Measurements from ENCODE around the gene ADAM30. TPM values are rescaled to one million over a fixed set of nuclear protein-coding genes. Genes with fewer than 3 reads are reported as not detected.

ADAM30 gene
- polyA plus RNA-seq, result not detected

GRCh38 chr1:119896303-119896702 is at the start of gene ADAM30:
ADAM30 (minus strand) TSS chr1:119896515; CDS start chr1:119896336, 179 bp downstream.
- peaks cover 2% of the 10 kb centered on the region for H3K36me3 Mint-ChIP-seq
- H3K27ac Mint-ChIP-seq, result no peak within 1 kb of the TSS
- H3K9me3 Mint-ChIP-seq, result no peaks in the 10 kb centered on the region
- H3K27me3 Mint-ChIP-seq, result peaks cover 3% of the 10 kb centered on the region
- no peaks in the 10 kb centered on the region for H3K4me1 Mint-ChIP-seq
- no peak within 1 kb of the TSS for H3K4me3 Mint-ChIP-seq

- Mint-ChIP-seq H3K27ac (no peak overlapping the region), H3K27me3 (no peaks in the 10 kb centered on the region), H3K4me3 (peak overlapping the region in 1 of 4 donors; percentile 41), H3K9me3 (no peaks in the 10 kb centered on the region), H3K4me1 (peaks cover 1 to 12% (median 3%) of the 10 kb centered on the region in 3 donors), H3K36me3 (peaks cover 7% of the 10 kb centered on the region)
Observed at GRCh38 chr1:119943216-119943615, 46.9 kb upstream of the ADAM30 start.

DNA sequence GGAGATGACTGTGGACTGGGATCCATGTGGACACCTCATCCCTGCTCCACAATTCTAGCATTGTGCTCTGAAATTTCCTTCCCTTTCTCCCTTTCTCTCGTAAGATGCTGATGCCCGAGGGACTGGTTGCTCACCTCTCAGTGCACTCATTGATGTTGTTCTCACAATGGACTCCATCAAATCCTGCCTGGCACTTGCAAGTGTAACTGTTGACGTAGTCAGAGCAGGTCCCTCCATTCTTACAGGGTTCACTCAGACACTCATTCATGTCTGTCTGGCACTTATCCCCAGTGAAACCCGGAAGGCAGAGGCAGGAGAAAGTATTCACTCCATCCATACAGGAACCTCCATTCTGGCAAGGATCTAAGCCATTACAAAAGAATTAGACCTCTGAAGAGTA is 45.1 kb upstream of the ADAM30 start:
- H3K4me3 Mint-ChIP-seq, result no peak overlapping the region
- peaks cover 1 to 12% (median 3%) of the 10 kb centered on the region in 3 donors for H3K4me1 Mint-ChIP-seq
- peaks cover 9% of the 10 kb centered on the region for H3K36me3 Mint-ChIP-seq
- H3K27ac Mint-ChIP-seq, result no peak overlapping the region
- H3K9me3 Mint-ChIP-seq, result no peaks in the 10 kb centered on the region
- H3K27me3 Mint-ChIP-seq, result no peaks in the 10 kb centered on the region

GRCh38 chr1:119940697-119941096 is 44.4 kb upstream of the ADAM30 start:
- H3K27ac Mint-ChIP-seq, result no peak overlapping the region
- H3K4me1 Mint-ChIP-seq, result peaks cover 0 to 6% (median 1%) of the 10 kb centered on the region in 3 donors
- H3K27me3 Mint-ChIP-seq, result no peaks in the 10 kb centered on the region
- peaks cover 11% of the 10 kb centered on the region for H3K36me3 Mint-ChIP-seq
- H3K4me3 Mint-ChIP-seq, result no peak overlapping the region
- peaks cover 0 to 2% (median 0%) of the 10 kb centered on the region in 3 donors for H3K9me3 Mint-ChIP-seq

DNA sequence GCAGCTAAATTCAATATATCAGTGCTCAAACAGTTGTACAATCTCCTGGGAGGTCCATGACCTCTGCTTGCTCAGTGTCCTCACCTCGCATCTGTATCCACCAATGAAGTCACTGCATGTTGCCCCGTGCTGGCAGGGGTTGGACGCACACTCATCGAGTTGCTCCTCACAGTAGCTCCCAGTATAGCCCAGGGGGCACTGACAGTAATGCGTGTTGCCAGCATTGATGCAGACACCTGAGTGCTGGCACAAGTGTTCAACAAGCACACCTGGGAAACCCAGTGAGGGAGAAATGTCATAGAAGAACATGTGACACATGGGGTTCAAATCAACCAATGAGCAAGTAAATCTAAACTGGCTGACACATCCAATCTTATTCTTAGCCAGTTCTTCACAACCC is 40.9 kb upstream of the ADAM30 start:
- Mint-ChIP-seq H3K4me3 (no peak overlapping the region), H3K27me3 (no peaks in the 10 kb centered on the region), H3K36me3 (peaks cover 39% of the 10 kb centered on the region), H3K4me1 (peaks cover 0 to 1% (median 0%) of the 10 kb centered on the region in 3 donors), H3K9me3 (peaks cover 0 to 6% (median 6%) of the 10 kb centered on the region in 3 donors), H3K27ac (peak overlapping the region in 1 of 3 donors; percentile 33)

DNA sequence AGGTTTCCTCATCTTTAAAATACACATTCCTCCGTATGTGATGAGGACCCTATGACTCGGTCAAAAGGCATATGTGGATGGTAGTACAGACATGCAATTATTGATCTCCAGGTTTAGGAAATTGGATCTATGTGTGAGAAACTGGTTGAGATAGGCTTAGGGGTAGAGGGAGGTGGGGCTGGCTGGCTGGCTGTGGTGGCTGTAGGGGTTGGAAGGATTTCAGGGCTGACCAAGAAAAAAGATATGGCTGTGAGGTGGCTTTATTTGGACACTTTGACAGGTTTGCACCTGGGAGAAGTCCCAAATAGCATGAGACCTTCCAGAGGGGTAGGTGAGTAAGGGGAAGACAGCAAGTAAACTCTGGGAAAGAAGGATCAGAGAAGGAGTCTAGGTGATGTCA is 39.6 kb upstream of the ADAM30 start:
- peak overlapping the region in 1 of 3 donors; percentile 23 for H3K27ac Mint-ChIP-seq
- H3K36me3 Mint-ChIP-seq, result peaks cover 36% of the 10 kb centered on the region
- no peaks in the 10 kb centered on the region for H3K27me3 Mint-ChIP-seq
- H3K9me3 Mint-ChIP-seq, result peaks cover 0 to 6% (median 6%) of the 10 kb centered on the region in 3 donors
- no peak overlapping the region for H3K4me3 Mint-ChIP-seq
- H3K4me1 Mint-ChIP-seq, result peaks cover 0 to 1% (median 0%) of the 10 kb centered on the region in 3 donors

- Mint-ChIP-seq H3K27ac (no peak overlapping the region), H3K9me3 (peaks cover 0 to 6% (median 6%) of the 10 kb centered on the region in 3 donors), H3K4me3 (no peak overlapping the region), H3K4me1 (peaks cover 0 to 1% (median 0%) of the 10 kb centered on the region in 3 donors), H3K36me3 (peaks cover 36% of the 10 kb centered on the region), H3K27me3 (no peaks in the 10 kb centered on the region)
Observed at GRCh38 chr1:119935373-119935772, 39.1 kb upstream of the ADAM30 start.

GRCh38 chr1:119933397-119933796 is 37.1 kb upstream of the ADAM30 start:
- H3K4me1 Mint-ChIP-seq, result peaks cover 0 to 1% (median 0%) of the 10 kb centered on the region in 3 donors
- peaks cover 38% of the 10 kb centered on the region for H3K36me3 Mint-ChIP-seq
- peaks cover 0 to 6% (median 6%) of the 10 kb centered on the region in 3 donors for H3K9me3 Mint-ChIP-seq
- H3K27me3 Mint-ChIP-seq, result no peaks in the 10 kb centered on the region
- no peak overlapping the region for H3K4me3 Mint-ChIP-seq
- no peak overlapping the region for H3K27ac Mint-ChIP-seq

DNA sequence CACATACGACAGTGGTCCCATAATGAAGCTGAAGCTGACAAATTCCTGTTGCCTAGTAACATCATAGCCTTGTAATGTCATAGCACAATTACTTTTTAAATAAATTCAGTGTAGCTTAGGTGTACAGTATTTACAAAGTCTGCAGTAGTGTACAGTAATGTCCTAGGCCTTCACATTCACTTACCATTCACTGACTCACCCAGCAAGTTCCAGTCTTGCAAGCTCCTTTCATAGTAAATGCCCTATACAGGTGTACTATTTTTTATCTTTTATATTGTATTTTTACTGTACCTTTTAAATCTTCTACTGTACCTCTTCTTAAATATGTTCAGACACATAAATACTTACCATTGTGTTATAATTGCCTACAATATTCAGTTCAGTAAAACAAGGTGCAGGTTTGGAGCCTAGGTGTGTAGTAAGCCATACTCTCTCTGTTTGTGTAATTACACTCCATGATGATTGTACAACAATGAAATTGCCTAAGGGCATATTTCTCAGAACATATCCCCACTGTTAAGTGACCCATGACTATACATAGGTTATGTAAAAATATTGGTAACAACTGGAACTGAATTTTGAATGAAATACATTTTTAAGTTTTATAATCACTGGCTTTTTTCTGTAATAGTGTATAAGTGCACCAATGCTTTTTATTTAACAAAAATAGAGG is 33.5 kb upstream of the ADAM30 start:
- Mint-ChIP-seq H3K36me3 (peaks cover 26% of the 10 kb centered on the region), H3K27me3 (no peaks in the 10 kb centered on the region), H3K4me1 (no peaks in the 10 kb centered on the region), H3K4me3 (no peak overlapping the region), H3K27ac (no peak overlapping the region), H3K9me3 (peaks cover 0 to 6% (median 4%) of the 10 kb centered on the region in 3 donors)

- Mint-ChIP-seq H3K4me3 (no peak overlapping the region), H3K27ac (no peak overlapping the region), H3K9me3 (no peaks in the 10 kb centered on the region), H3K27me3 (no peaks in the 10 kb centered on the region), H3K36me3 (peaks cover 7% of the 10 kb centered on the region), H3K4me1 (no peaks in the 10 kb centered on the region)
Observed at GRCh38 chr1:119926553-119926952, 30.2 kb upstream of the ADAM30 start.

- Mint-ChIP-seq H3K36me3 (peaks cover 9% of the 10 kb centered on the region), H3K4me1 (no peaks in the 10 kb centered on the region), H3K9me3 (no peaks in the 10 kb centered on the region), H3K4me3 (peak overlapping the region in 1 of 4 donors; percentile 40), H3K27ac (peak overlapping the region in 2 of 3 donors; percentile 23 to 70), H3K27me3 (no peaks in the 10 kb centered on the region)
Observed at GRCh38 chr1:119924948-119925898, 28.9 kb upstream of the ADAM30 start.

- Mint-ChIP-seq H3K4me3 (no peak overlapping the region), H3K36me3 (peaks cover 11% of the 10 kb centered on the region)
Observed at GRCh38 chr1:119920104-119920968, 24.0 kb upstream of the ADAM30 start.

DNA sequence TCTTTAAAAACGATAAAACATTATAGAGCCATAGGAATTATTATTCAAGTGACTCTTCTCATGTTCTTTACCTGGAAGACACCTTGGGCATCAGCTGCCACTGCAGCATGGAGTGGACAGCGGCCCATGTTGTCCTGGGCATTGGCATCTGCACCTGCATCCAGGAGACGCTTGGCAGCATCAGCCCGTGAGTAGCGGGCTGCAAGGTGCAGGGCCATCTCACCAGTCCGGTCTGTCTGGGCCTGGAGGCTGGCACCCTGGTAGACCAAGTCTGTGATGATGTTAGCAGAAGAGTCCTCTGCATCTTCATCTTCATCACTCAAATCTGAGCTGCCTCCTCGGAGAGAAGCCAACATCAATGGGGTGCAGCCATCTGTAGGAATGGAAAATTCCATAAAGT is 22.9 kb upstream of the ADAM30 start:
- no peaks in the 10 kb centered on the region for H3K27me3 Mint-ChIP-seq
- H3K27ac Mint-ChIP-seq, result no peak overlapping the region
- no peak overlapping the region for H3K4me3 Mint-ChIP-seq
- no peaks in the 10 kb centered on the region for H3K9me3 Mint-ChIP-seq
- no peaks in the 10 kb centered on the region for H3K4me1 Mint-ChIP-seq
- H3K36me3 Mint-ChIP-seq, result peaks cover 11% of the 10 kb centered on the region

More at GRCh38 chr1:119920104-119920968, 24.0 kb upstream of the ADAM30 start:
- Mint-ChIP-seq H3K9me3 (no peaks in the 10 kb centered on the region), H3K4me1 (no peaks in the 10 kb centered on the region), H3K27me3 (no peaks in the 10 kb centered on the region), H3K27ac (peak overlapping the region in 1 of 3 donors; percentile 3)

GRCh38 chr1:119918301-119918700 is 22.0 kb upstream of the ADAM30 start:
- Mint-ChIP-seq H3K4me1 (no peaks in the 10 kb centered on the region), H3K9me3 (no peaks in the 10 kb centered on the region), H3K27me3 (no peaks in the 10 kb centered on the region), H3K36me3 (peaks cover 11% of the 10 kb centered on the region), H3K4me3 (no peak overlapping the region), H3K27ac (peak overlapping the region in 1 of 3 donors; percentile 64)
